HepG2 (cell line): ENCODE measurements around the gene WSCD2. TPM values are rescaled to one million over a fixed set of nuclear protein-coding genes. Genes with fewer than 3 reads are reported as not detected.

Experiments used
- ATAC-seq: fragments of 200-7000 bp; cut with Tn5 transposase; 3 replicates; pipeline ENCODE4 v1.9.1; 2020; ENCODE audit warnings: mild to moderate bottlenecking, moderate library complexity
- BruUV-seq: library from RNA; stranded (reverse); fragments of 400-500 nt; replicated peaks from 2 replicates; lab custom pipeline; 2021; lab: Mats Ljungman, UMichigan
- CTCF ChIA-PET: fragments of 300-600 bp; formaldehyde crosslinking; extraction: SDS; loops from one replicate; lab custom pipeline; 2021; ENCODE audit warnings: low total read pairs, inconsistent platforms, low intra/inter-chr PET ratio; lab: Yijun Ruan, JAX
- POLR2A ChIA-PET: fragments of 350-600 bp; sonication (Branson Sonifier 250); formaldehyde crosslinking; loops from one replicate; lab custom pipeline; 2020; ENCODE audit warnings: antibody characterized with exemption, inconsistent platforms; lab: Yijun Ruan, JAX
- DNase-seq: peaks from one replicate; pipeline ENCODE4 v3.0.0-alpha.2; 2015; ENCODE audit warnings: low spot score
- FAIRE-seq: peaks from 3 replicates; lab custom pipeline; 2011; peaks lifted over from hg19 to GRCh38; lab: Jason Lieb, UNC
- H2AFZ ChIP-seq: one replicate; pipeline ENCODE4 v1.6.1; 2011; ENCODE audit warnings: low read length, inconsistent platforms
- H3K27ac ChIP-seq: fragments of 300-600 bp; 3 replicates; pipeline ENCODE4 v1.8.0; 2011; ENCODE audit warnings: mixed run types, mild to moderate bottlenecking, mixed read lengths, low read length, inconsistent platforms; ENCODE audit not compliant: insufficient read depth; ENCODE audit errors: extremely low read length
- H3K27me3 ChIP-seq, 2 experiments: fragments of 200-600 bp in 1 of 2; 2 replicates in 1 of 2; 3 replicates in 1 of 2; pipeline versions ENCODE4 v1.6.0 to v1.8.0; 2011; ENCODE audit warnings: low read length in 2 of 2, mild to moderate bottlenecking in 2 of 2, moderate library complexity in 2 of 2, inconsistent platforms in 1 of 2; ENCODE audit not compliant: insufficient read depth in 2 of 2, control insufficient read depth in 1 of 2
- H3K36me3 ChIP-seq, 2 experiments: fragments of 200-600 bp in 1 of 2; replicated peaks in 1 of 2; 2 replicates in 1 of 2; 3 replicates in 1 of 2; pipeline versions ENCODE4 v1.5.1 to v1.8.0; 2011; ENCODE audit warnings: low read length in 2 of 2, inconsistent platforms in 1 of 2; ENCODE audit not compliant: insufficient read depth in 2 of 2, control insufficient read depth in 1 of 2
- H3K4me1 ChIP-seq: 2 replicates; pipeline ENCODE4 v1.5.1; 2012; ENCODE audit warnings: low read length, inconsistent platforms; ENCODE audit not compliant: insufficient read depth
- H3K4me2 ChIP-seq: 2 replicates; pipeline ENCODE4 v1.6.0; 2011; ENCODE audit warnings: low read depth, low read length, inconsistent platforms
- H3K4me3 ChIP-seq, 3 experiments: fragments of 200-600 bp in 1 of 3; sonication (generic), shearing (Covaris generic) in 1 of 3; replicated peaks in 1 of 3; 2 replicates each; pipeline ENCODE4 v1.5.1; 2011 to 2016; ENCODE audit warnings: low read length in 3 of 3, inconsistent platforms in 2 of 3, low read depth in 2 of 3, mild to moderate bottlenecking in 2 of 3, control low read depth in 1 of 3, mixed read lengths in 1 of 3; ENCODE audit not compliant: insufficient read depth in 1 of 3
- H3K79me2 ChIP-seq: one replicate; pipeline ENCODE4 v1.6.1; 2011; ENCODE audit warnings: low read length, inconsistent platforms; ENCODE audit not compliant: insufficient read depth
- H3K9ac ChIP-seq: 2 replicates; pipeline ENCODE4 v1.6.0; 2011; ENCODE audit warnings: mild to moderate bottlenecking, low read depth, low read length, inconsistent platforms; ENCODE audit not compliant: insufficient read depth
- H3K9me3 ChIP-seq: 2 replicates; pipeline ENCODE4 v1.5.1; 2012; ENCODE audit warnings: mild to moderate bottlenecking, low read length
- H4K20me1 ChIP-seq: 2 replicates; pipeline ENCODE4 v1.6.0; 2011; ENCODE audit warnings: inconsistent platforms, mild to moderate bottlenecking, low read length, moderate library complexity; ENCODE audit not compliant: insufficient read depth
- AKNA ChIP-seq: sonication (generic); formaldehyde crosslinking; IDR thresholded peaks from 2 replicates; pipeline ENCODE4 v1.4.0; 2020; ENCODE audit warnings: missing genetic modification reagents, borderline replicate concordance
- PLSCR1 ChIP-seq: sonication (generic); formaldehyde crosslinking; IDR thresholded peaks from 2 replicates; pipeline ENCODE4 v1.5.0; 2020; ENCODE audit warnings: missing genetic modification reagents, mild to moderate bottlenecking, borderline replicate concordance
- SMAD1 ChIP-seq: sonication (generic); formaldehyde crosslinking; IDR thresholded peaks from 2 replicates; pipeline ENCODE4 v1.4.0; 2020; ENCODE audit warnings: missing genetic modification reagents, low read depth, mild to moderate bottlenecking, borderline replicate concordance
- ZNF574 ChIP-seq: sonication (generic); formaldehyde crosslinking; IDR thresholded peaks from 2 replicates; pipeline ENCODE4 v1.4.0; 2020; ENCODE audit warnings: missing genetic modification reagents
- ZSCAN29 ChIP-seq: sonication (generic); formaldehyde crosslinking; conservative IDR thresholded peaks from 2 replicates; pipeline ENCODE4 v1.4.0; 2020; ENCODE audit warnings: mild to moderate bottlenecking, missing genetic modification reagents
- WGBS: methylation state at CpG from one replicate; pipeline ENCODE4 v1.1.6; 2017; ENCODE audit warnings: low lambda C conversion rate; 5-methylcytosine and 5-hydroxymethylcytosine counted together
- in situ Hi-C: cut with HindIII; loops from 2 replicates; pipeline ENCODE4 v1.10.0; 2017; ENCODE audit warnings: low pct_unique_long_range_greater_than_20kb; ENCODE audit not compliant: extremely low pct_ligation_motif_present
- intact Hi-C: fragments of 100-400 bp; cut with micrococcal nuclease; formaldehyde crosslinking; loops from one replicate; pipeline ENCODE4 v1.10.0; 2022; ENCODE audit not compliant: unreplicated experiment
- polyA plus RNA-seq, 8 experiments: library from polyadenylated mRNA; depleted of rRNA in 3 of 8; stranded (reverse) in 7 of 8; unstranded in 1 of 8; fragments of >200 nt; fragmentation: Illumina TruSeq in 4 of 8; extraction: Trizol in 4 of 8; gene quantifications; 2 replicates each; pipeline versions ENCODE4 v1.2.1 to v1.2.3, GENCODE V29; 2011 to 2016; ENCODE audit warnings: low read depth in 4 of 8, missing spikeins in 1 of 8, mixed read lengths in 1 of 8; ENCODE audit not compliant: insufficient read depth in 1 of 8
- total RNA-seq, 5 experiments: library from RNA; depleted of rRNA; stranded (reverse); fragments of >200 nt; fragmentation: Illumina TruSeq; extraction: Trizol; gene quantifications; 2 replicates each; pipeline ENCODE4 v1.2.3, GENCODE V29; 2016; ENCODE audit warnings: low read depth in 1 of 5

Gene WSCD2
- total and polyA plus RNA-seq, 2 of the 13 experiments (the other 11 are each of a cell fraction or from before 2014, with no cell fraction given), result not detected

- POLR2A ChIA-PET, result no interaction called here
- in situ Hi-C loops, result no loop called here
- no peak overlapping the region for H3K9ac ChIP-seq
- no peak overlapping the region for H3K4me2 ChIP-seq
- 8% methylated on average over 4 of the region's 4 CpGs for WGBS
- no peaks in the 10 kb centered on the region for H3K36me3 ChIP-seq
- TF ChIP-seq SMAD1, result no peak
- TF ChIP-seq ZNF574, result no peak
- no peak for TF ChIP-seq AKNA
- TF ChIP-seq ZSCAN29 (CRISPR knock-in tag), result no peak
- TF ChIP-seq PLSCR1, result no peak
- H3K4me1 ChIP-seq, result no peaks in the 10 kb centered on the region
- FAIRE-seq, result no peak
- H3K9me3 ChIP-seq, result no peaks in the 10 kb centered on the region
- no peak for ATAC-seq
- H3K79me2 ChIP-seq, result no peaks in the 10 kb centered on the region
- H3K27me3 ChIP-seq, result no peaks in the 10 kb centered on the region; a peak in 1 of 5 replicates
- H2AFZ ChIP-seq, result no peak overlapping the region
- H3K4me3 ChIP-seq, result no peak overlapping the region
- CTCF ChIA-PET, result interaction anchor here (1.0 kb wide), 1 partner anchor 395 kb away, joined by 3 read pairs; no protein-coding TSS in a partner anchor
- H4K20me1 ChIP-seq, result no peaks in the 10 kb centered on the region
- BruUV-seq, result no TSS peak
- no peak for DNase-seq
- intact Hi-C loops, result no loop called here
- H3K27ac ChIP-seq, result no peak overlapping the region
Measured at GRCh38 chr12:108099778-108100489, 29.2 kb upstream of the WSCD2 start.
